Stimulated activated CD8-positive, alpha-beta memory T cell treated with anti-CD3 and anti-CD28 coated beads, Interleukin-7, amount 100 ng/mL, for 48 hours (primary cell): ENCODE measurements around the gene ADPRM.

Source experiments
- DNase-seq, 2 donors: peaks; one replicate each; pipeline ENCODE4 v3.0.0-alpha.2; 2020; ENCODE audit warnings: low read depth in 1 of 2; ENCODE audit errors: extremely low read depth in 1 of 2

The ADPRM gene

DNA sequence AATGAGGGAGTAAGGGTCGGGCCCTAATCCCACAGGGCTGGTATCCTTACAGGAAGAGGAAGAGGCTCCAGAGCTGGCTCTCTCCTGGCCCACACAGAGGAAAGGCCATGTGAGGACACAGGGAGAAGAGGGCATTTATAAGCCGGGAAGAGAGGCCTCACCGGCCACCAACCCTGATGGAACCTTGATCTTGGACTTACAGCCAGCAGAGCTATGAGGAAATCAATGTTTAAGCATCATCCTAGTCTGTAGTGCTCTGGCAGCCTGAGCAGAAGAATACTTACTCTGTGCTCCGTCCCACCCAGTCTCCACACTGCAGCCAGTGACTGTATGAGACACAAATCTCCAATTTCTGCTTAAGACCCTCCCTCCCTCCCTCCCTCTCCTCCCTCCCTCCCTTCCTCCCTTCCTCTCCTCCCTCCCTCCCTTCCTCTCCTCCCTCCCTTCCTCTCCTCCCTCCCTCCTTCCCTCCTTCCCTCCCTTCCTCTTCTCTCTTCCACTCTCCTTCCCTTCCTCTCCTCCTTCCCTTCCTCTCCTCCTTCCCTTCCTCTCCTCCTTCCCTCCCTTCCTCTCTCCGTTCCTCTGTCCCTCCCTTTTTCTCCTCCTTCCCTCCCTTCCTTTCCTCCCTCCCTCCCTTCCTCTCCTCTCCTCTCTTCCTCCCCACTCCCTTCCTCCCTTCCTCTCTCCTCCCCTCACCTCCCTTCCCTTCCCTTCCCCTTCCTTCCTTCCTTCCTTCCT, 41.3 kb downstream of the ADPRM start:
- DNase-seq, result no peak

GRCh38 chr17:10739386-10739785, 42.0 kb downstream of the ADPRM start:
- DNase-seq, result no peak

GRCh38 chr17:10741416-10742135, 44.2 kb downstream of the ADPRM start:
- no peak for DNase-seq

GRCh38 chr17:10742431-10742830, 45.0 kb downstream of the ADPRM start:
- no peak for DNase-seq

DNA sequence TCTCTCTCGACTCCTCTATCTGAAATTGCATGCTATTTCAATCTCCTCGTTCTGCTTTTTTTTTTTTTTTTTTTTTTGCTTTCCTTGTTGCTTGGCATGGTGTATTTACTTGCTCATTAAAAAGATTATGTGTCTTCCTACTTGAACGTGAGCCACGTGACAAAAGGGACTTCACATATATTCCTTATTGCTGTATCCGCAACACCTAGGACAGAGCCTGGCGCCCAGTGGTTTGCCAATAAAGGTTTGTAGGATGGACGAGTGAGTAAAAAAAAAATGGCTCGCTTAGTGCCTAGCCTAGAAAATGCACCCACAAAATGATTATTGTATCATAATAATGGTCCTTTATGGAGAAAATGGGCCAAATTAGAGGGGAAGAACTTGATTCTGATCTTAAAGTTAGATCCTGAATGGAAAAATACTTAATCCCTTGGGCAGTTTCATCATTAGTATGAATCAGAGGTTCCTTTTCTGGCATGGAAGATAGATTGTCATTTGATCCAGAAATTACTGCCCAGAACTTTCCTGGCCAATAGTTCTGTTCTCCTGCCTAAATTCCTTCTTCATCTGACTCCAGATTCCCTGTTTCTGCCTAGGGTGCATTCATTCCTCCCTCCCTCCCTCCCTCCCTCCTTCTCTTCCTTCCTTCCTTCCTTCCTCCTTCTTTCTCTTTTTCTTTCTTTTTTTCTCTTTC, 46.1 kb downstream of the ADPRM start:
- DNase-seq, result no peak

DNA sequence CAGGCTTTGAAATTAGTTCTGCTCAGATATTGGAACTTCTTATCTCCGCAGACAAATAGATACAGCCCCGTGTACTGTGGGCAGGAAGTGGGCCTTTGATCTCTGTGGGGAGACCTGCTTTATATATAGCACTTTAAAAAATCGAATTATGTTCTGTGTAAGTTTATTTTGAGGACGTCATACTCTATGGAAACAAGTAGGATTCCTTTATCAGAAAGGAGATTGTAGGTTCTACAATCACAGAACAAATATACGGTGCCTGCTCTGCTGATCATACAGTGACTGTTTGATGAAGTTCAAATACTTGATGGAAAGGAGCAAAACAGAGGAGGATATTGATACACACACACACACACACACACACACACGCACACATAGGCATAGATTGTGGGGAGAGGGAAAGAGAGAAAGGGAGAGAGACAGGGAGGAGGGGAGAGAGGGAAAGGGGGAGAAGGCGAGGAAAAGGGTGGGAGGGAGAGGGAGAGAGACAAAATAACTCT, 47.2 kb downstream of the ADPRM start:
- no peak for DNase-seq

DNA sequence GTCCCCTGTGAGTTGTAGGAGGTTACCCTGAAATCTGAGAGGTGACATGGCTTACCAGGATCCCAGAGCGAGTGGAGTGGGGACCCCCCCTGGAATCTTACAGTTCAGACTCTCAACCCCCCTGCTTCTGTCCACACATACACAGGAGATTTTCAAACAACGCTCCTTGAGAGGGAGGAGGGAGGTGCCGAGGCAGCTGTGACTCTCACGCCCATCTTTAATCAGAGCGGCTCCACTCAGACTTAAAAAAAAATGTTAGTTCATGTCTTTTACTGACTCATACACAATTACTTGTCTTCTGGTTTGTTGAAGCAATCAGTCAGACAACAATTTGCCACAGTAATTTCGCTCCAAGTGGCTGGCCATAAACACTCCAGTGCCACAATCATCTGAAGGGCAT, 47.8 kb downstream of the ADPRM start:
- no peak for DNase-seq

DNA sequence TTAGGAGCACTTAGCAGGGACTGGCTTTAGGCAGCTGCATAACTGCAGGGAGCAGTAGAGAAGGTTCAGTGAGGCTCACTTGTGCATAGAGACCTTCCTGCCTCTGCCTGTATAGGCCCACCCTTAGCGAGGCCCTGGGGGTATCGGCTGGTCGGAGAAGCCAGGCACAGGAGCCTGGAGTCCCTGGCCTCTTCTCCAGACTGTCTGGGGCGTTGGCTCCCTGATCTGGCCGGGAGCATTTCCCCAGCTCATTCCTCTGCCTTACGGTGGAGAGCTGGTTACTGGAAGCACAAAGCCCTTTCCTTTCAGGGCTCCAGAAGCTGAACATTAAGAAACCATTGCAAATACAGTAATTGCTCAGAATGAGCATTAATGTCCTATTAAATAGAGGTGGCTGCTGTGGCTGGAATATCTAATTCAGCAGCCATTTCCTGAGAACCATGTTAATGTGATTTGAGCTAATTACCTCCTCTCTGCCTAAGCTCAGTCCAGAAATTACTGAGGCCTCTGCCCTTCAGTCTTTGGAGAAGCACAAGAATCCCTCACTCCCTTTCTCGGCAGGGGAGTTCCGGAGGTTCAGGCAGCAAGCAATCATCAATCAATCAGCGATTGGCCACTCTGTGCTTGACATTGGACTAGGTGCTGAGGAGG, 51.3 kb downstream of the ADPRM start:
- no peak for DNase-seq

- DNase-seq, result no peak
These were observed 52.8 kb downstream of the ADPRM start for GRCh38 chr17:10750210-10750609.

GRCh38 chr17:10751563-10751962, 54.2 kb downstream of the ADPRM start:
- DNase-seq, result no peak

- no peak for DNase-seq
These were observed 55.3 kb downstream of the ADPRM start for GRCh38 chr17:10752696-10753095.

DNA sequence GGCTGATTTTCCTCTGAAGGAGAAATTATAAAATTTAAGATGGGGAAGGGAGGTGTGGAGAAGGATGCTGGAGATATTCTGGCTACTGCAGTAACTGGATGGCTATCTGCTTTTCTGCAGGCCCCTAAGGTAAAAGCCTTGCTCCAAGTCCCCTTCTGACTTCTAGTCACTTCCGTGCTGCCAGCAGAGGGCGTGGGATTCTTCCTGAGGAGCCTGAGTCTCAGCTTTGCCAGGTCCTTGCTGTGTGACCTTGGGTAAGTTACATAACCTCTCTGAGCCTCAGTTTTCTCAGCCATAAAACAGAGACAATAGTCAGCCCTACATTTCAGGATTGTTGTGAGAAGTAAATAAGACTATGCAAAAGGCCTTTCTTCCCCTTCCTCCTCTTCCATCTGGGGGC, 56.7 kb downstream of the ADPRM start:
- no peak for DNase-seq

GRCh38 chr17:10754861-10755591, 57.6 kb downstream of the ADPRM start:
- no peak for DNase-seq

DNA sequence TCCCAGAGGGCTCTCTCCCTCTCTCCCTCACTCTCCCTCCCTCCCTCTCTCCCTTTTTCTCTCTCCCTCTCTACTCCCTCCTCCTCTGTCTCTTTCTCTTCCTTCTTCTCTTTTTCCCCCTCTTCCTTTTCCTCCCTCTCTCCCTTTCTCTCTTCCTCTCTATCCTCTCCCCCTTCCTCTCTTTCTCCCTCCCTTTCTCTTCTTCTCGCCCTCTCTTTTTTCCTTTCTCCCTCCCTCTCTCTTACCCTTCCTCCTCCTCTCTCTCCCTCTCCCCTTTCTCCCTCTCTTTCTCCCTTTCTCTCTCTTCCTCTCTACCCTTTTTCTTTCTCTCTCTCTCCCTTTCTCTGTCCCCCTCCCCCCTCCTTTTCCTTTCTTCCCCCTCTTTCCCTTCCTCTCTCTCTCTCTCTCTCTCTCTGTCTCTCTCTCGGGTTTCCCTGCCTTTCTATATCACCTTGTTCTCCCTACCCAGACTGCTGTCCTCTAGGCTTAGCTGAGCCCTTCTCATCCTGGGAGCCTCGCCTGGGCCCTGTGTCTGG, 58.3 kb downstream of the ADPRM start:
- DNase-seq, result no peak

- no peak for DNase-seq
These were observed 58.8 kb downstream of the ADPRM start for GRCh38 chr17:10756185-10756584.

DNA sequence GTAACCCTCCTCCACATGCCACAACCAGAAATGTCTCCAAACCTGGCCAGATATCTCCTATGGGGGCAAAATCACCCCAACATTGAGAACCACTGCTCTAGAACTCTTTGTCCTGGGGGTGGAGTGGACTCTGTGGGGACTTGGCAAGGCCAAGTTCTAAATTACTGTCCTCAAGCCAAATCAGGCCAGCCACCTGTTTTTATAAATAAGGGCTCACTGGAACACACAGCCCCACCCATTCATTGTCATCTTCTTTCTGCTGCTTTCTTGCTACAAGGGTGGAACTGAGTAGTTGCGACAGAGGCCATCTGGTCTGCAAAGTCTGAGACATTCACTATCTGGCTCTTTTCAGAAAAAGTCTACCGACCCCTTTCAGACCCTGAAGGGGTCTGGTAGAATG, 59.2 kb downstream of the ADPRM start:
- no peak for DNase-seq

GRCh38 chr17:10757067-10757466, 59.7 kb downstream of the ADPRM start:
- no peak for DNase-seq

GRCh38 chr17:10757647-10758046, 60.3 kb downstream of the ADPRM start:
- DNase-seq, result no peak

- DNase-seq, result no peak
These were observed 60.7 kb downstream of the ADPRM start for GRCh38 chr17:10758062-10758461.
